Measurements from ENCODE around the gene KCNE1.
"Not testable (repeated sequence)": the region's sequence is repeated elsewhere in the genome, so short reads cannot be mapped to it uniquely, and the experiment has no call there.

KCNE1 gene

DNA sequence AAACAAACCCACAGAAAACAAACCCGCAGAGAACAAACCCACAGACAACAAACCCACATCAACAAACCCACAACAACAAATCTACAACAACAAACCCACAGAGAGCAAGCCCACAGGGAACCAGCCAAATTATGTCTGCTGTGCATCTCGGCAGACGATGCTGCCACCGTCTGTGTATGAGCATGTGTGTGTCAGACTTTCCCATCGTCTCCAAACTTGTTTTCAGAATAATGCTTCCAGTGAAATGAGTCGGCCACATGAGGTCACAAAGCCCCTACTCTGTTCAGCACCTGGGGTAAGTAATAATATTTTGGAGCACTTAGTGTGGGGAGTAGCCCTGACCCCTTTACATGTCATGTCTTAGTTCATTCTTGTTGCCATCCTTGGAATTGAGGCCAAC is 105.9 kb downstream of the KCNE1 start:
- DNase-seq, result not testable (repeated sequence)

DNA sequence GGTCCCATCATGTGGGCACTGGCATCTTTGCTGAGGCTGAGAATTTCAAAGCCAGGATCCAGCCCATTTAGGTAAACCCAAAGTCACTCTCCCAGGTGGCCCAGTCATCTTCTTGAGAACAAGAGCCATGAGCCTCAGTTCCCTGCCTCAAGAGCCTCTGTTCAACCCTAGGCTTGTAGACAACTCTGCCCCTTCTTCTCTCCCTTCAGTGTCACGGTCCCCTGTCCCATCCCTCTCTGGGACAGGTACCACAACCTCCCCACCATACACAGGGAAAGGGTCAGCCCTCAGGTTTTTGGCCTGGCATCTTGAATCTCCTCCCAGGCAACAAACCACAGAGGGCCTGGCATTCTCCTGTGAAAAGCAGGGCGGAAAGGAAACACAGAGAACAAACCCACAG is 106.3 kb downstream of the KCNE1 start:
- not testable (repeated sequence) for DNase-seq

DNA sequence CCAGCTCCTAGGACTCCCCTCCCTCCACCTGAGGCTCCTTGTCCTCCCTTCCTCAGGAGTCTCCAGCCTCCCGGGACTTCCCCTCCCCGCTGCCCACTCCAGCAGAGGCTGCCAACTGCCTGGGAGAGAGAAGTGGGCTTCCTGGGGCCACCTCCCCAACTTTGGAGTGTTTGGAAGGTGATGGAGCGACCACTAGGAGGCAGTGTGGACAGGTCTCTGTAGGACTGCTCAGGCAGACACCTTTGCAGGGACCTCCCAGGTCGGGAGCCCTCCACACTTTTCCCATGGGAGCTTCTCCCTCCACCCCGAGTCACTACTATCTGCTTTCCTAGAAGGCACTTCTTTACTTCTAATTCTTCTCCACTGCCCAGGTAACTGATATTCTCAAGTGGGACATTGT is 107.3 kb downstream of the KCNE1 start:
- DNase-seq, result not testable (repeated sequence)

DNA sequence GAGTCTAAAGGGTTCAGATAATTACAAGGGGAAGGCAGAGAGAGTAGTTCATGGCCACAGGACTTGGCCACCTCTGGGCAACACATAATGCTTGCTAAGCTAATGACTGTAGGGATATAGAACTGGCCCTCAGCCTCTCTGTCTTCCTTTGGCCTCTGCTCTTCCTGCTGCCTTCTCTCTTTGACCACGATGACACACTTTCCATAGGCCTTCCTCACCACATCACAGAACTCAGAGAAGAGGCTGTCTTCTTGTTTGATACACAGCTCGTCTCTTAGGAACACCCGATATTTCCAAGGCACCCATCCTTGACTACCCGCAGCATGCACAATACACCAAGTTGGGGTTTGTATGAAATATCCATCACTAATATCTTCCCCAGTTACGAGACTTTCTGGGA is 111.5 kb downstream of the KCNE1 start:
- DNase-seq, result not testable (repeated sequence)

Data from stimulated activated CD4-positive, alpha-beta T cell treated with anti-CD3 and anti-CD28 coated beads, Interleukin-2, amount 100 ng/mL, for 48 hours (primary cell).